IMR-90 (cell line): Measurements from ENCODE around the gene SLC35E2B. TPM values are rescaled to one million over a fixed set of nuclear protein-coding genes. Genes with fewer than 3 reads are reported as not detected.
"Not testable (repeated sequence)": the region's sequence is repeated elsewhere in the genome, so short reads cannot be mapped to it uniquely, and the experiment has no call there.

ENCODE experiments used
- ATAC-seq: fragments of 200-7000 bp; cut with Tn5 transposase; 2 replicates; pipeline ENCODE4 v1.9.1; 2020; ENCODE audit warnings: low read depth, mild to moderate bottlenecking, moderate library complexity
- BruUV-seq: library from RNA; stranded (reverse); fragments of 400-500 nt; replicated peaks from 2 replicates; lab custom pipeline; 2021; lab: Mats Ljungman, UMichigan
- CTCF ChIA-PET: fragments of 300-600 bp; formaldehyde crosslinking; extraction: SDS; loops from one replicate; lab custom pipeline; 2021; ENCODE audit warnings: antibody characterized with exemption; lab: Yijun Ruan, JAX
- POLR2A ChIA-PET: fragments of 300-600 bp; sonication (Branson Sonifier 250); formaldehyde crosslinking; loops from one replicate; lab custom pipeline; 2022; ENCODE audit warnings: antibody characterized with exemption; ENCODE audit not compliant: unreplicated experiment; lab: Charles Lee
- DNase-seq: peaks from one replicate; pipeline ENCODE4 v3.0.0; 2013
- H2AFZ ChIP-seq: replicated peaks from 2 replicates; pipeline ENCODE3; 2013; ENCODE audit warnings: low read length, mild to moderate bottlenecking; ENCODE audit not compliant: poor library complexity
- H2AK5ac ChIP-seq: 2 replicates; pipeline ENCODE4 v1.6.1; 2013; ENCODE audit warnings: low read depth, low read length, inconsistent platforms
- H2AK9ac ChIP-seq: replicated peaks from 2 replicates; pipeline ENCODE3; 2013; ENCODE audit warnings: mild to moderate bottlenecking, low read depth, low read length, moderate library complexity; ENCODE audit not compliant: poor library complexity
- H2BK120ac ChIP-seq: 2 replicates; pipeline ENCODE4 v1.6.1; 2013; ENCODE audit warnings: low read depth, low read length, inconsistent platforms
- H2BK15ac ChIP-seq: 3 replicates; pipeline ENCODE4 v1.6.1; 2013; ENCODE audit warnings: low read depth, low read length, inconsistent platforms
- H2BK20ac ChIP-seq: 2 replicates; pipeline ENCODE4 v1.6.1; 2013; ENCODE audit warnings: low read depth, mild to moderate bottlenecking, inconsistent platforms, low read length, moderate library complexity
- H2BK5ac ChIP-seq: 2 replicates; pipeline ENCODE4 v1.6.1; 2013; ENCODE audit warnings: mild to moderate bottlenecking, low read depth, low read length, inconsistent platforms; ENCODE audit not compliant: poor library complexity, severe bottlenecking
- H3K14ac ChIP-seq: replicated peaks from 2 replicates; pipeline ENCODE4 v1.6.1; 2013; ENCODE audit warnings: low read depth, low read length, inconsistent platforms
- H3K18ac ChIP-seq: 2 replicates; pipeline ENCODE4 v1.6.1; 2013; ENCODE audit warnings: low read depth, low read length, control low read depth
- H3K23ac ChIP-seq: 2 replicates; pipeline ENCODE4 v1.6.1; 2013; ENCODE audit warnings: low read depth, low read length, inconsistent platforms
- H3K27ac ChIP-seq: 2 replicates; pipeline ENCODE4 v1.5.1; 2013; ENCODE audit warnings: mild to moderate bottlenecking, control low read depth, low read length; ENCODE audit not compliant: insufficient read depth
- H3K27me3 ChIP-seq: 2 replicates; pipeline ENCODE4 v1.6.1; 2013; ENCODE audit warnings: low read length; ENCODE audit not compliant: control insufficient read depth, insufficient read depth
- H3K36me3 ChIP-seq: 2 replicates; pipeline ENCODE4 v1.6.1; 2013; ENCODE audit warnings: low read length, mixed read lengths; ENCODE audit not compliant: control insufficient read depth, insufficient read depth
- H3K4ac ChIP-seq: 2 replicates; pipeline ENCODE4 v1.6.1; 2013; ENCODE audit warnings: low read depth, low read length, inconsistent platforms
- H3K4me1 ChIP-seq: 2 replicates; pipeline ENCODE4 v1.6.1; 2013; ENCODE audit warnings: low read length, mixed read lengths; ENCODE audit not compliant: control insufficient read depth, insufficient read depth
- H3K4me2 ChIP-seq: 2 replicates; pipeline ENCODE4 v1.6.1; 2013; ENCODE audit warnings: low read depth, mild to moderate bottlenecking, control low read depth, low read length, moderate library complexity
- H3K4me3 ChIP-seq: 2 replicates; pipeline ENCODE4 v1.5.1; 2013; ENCODE audit warnings: low read depth, mild to moderate bottlenecking, control low read depth, low read length, moderate library complexity; ENCODE audit not compliant: insufficient read depth
- H3K56ac ChIP-seq: 2 replicates; pipeline ENCODE4 v1.6.1; 2013; ENCODE audit warnings: low read length, inconsistent platforms; ENCODE audit not compliant: insufficient read depth; ENCODE audit errors: extremely low read depth
- H3K79me1 ChIP-seq, 2 experiments: 2 replicates each; pipeline ENCODE4 v1.6.1; 2013; ENCODE audit warnings: low read length in 2 of 2, inconsistent platforms in 1 of 2, low read depth in 1 of 2
- H3K9ac ChIP-seq: 2 replicates; pipeline ENCODE4 v1.6.1; 2013; ENCODE audit warnings: low read depth, low read length, control low read depth
- H3K9me1 ChIP-seq: 2 replicates; pipeline ENCODE4 v1.6.1; 2013; ENCODE audit warnings: low read length, inconsistent platforms; ENCODE audit not compliant: insufficient read depth
- H3K9me3 ChIP-seq: 2 replicates; pipeline ENCODE4 v1.6.1; 2013; ENCODE audit warnings: low read length; ENCODE audit not compliant: control insufficient read depth, insufficient read depth
- H4K20me1 ChIP-seq: 2 replicates; pipeline ENCODE4 v1.6.1; 2013; ENCODE audit warnings: low read length, inconsistent platforms; ENCODE audit not compliant: insufficient read depth
- H4K5ac ChIP-seq: 2 replicates; pipeline ENCODE4 v1.6.1; 2013; ENCODE audit warnings: mild to moderate bottlenecking, low read depth, low read length, control low read depth
- H4K8ac ChIP-seq, 2 experiments: 2 replicates each; pipeline ENCODE4 v1.6.1; 2013; ENCODE audit warnings: low read depth in 2 of 2, low read length in 2 of 2, control low read depth in 1 of 2, inconsistent platforms in 1 of 2
- H4K91ac ChIP-seq: 2 replicates; pipeline ENCODE4 v1.6.1; 2013; ENCODE audit warnings: low read depth, low read length, inconsistent platforms; ENCODE audit not compliant: insufficient read depth
- WGBS, 2 experiments: methylation state at CpG; one replicate each; pipeline versions ENCODE4 v1.1.5 to v1.1.7; 2013; ENCODE audit warnings: missing lambda C conversion rate in 2 of 2; ENCODE audit not compliant: insufficient read length in 1 of 2; ENCODE audit errors: extremely low coverage in 2 of 2; 5-methylcytosine and 5-hydroxymethylcytosine counted together
- dilution Hi-C: fragments of 300-500 bp; cut with HindIII; formaldehyde crosslinking; loops from one replicate; pipeline ENCODE4 v1.14.3; 2018; ENCODE audit warnings: low sequenced_read_pairs; ENCODE audit not compliant: unreplicated experiment
- in situ Hi-C: fragments of 300-500 bp; cut with MboI; formaldehyde crosslinking; loops from 3 replicates; pipeline ENCODE4 v1.14.3; 2019; ENCODE audit warnings: low sequenced_read_pairs, inconsistent platforms, mixed read lengths
- intact Hi-C: fragments of 100-400 bp; cut with micrococcal nuclease; formaldehyde crosslinking; loops from 2 replicates; pipeline ENCODE4 v1.10.0; 2022
- polyA plus RNA-seq, 3 experiments: library from polyadenylated mRNA; depleted of rRNA; stranded (reverse); fragments of >200 nt; gene quantifications; 2 replicates each; pipeline ENCODE4 v1.2.3, GENCODE V29; 2012; ENCODE audit warnings: low replicate concordance in 1 of 3
- total RNA-seq: library from RNA; depleted of rRNA; stranded (reverse); fragments of >200 nt; gene quantifications from 2 replicates; pipeline ENCODE4 v1.2.3, GENCODE V29; 2012

SLC35E2B gene
- total and polyA plus RNA-seq, 2 of the 4 experiments (the other 2 are of a cell fraction): 14.9 to 30.2 TPM

DNA sequence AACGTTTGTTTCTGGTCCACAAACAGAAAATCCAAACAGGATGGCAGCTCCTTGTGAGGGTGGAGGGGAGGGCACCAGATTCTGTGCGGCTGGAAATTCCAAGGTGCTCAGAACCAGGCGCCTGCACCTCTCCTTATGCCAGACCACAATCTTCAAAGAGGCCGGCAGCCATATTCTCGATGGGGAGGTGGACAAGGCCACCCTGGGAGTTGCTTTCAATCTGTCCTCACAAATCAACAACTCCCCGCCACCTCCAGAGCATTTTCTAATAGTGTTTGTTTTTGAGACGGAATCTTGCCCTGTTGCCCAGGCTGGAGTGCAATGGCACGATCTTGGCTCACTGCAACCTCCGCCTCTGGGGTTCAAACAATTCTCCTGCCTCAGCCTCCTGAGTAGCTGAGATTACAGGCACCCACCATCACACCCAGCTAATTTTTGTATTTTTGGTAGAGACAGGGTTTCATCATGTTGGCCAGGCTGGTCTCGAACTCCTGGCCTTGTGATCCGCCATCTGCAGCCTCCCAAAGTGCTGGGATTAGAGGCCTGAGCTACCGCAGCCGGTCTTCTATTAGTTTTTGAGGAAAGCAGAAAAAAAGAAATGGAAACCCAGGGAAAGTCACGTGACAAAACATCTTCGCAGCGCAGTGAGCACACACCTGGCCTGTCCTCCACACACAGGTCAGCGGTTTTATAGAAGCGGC is 36.7 kb upstream of the SLC35E2B start:
- H4K91ac ChIP-seq, H3K4me3 ChIP-seq, H3K79me1 ChIP-seq, H3K23ac ChIP-seq, ATAC-seq, DNase-seq, BruUV-seq, H2AK5ac ChIP-seq, H3K4ac ChIP-seq, H3K9ac ChIP-seq, H4K8ac ChIP-seq, POLR2A ChIA-PET, H3K18ac ChIP-seq, H2BK5ac ChIP-seq, H3K27me3 ChIP-seq, H2AFZ ChIP-seq, H4K20me1 ChIP-seq, H4K5ac ChIP-seq, H3K9me3 ChIP-seq, H3K4me1 ChIP-seq, H3K14ac ChIP-seq, intact Hi-C loops, H2BK15ac ChIP-seq, H3K9me1 ChIP-seq, H3K56ac ChIP-seq, CTCF ChIA-PET, dilution Hi-C loops, H2BK20ac ChIP-seq, in situ Hi-C loops, H3K4me2 ChIP-seq, H2AK9ac ChIP-seq, H2BK120ac ChIP-seq: not testable (repeated sequence)
- WGBS, 2 experiments: no CpG with 5 or more reads among the region's 18 CpGs
- Histone ChIP-seq H3K36me3 (peaks cover 18% of the 10 kb centered on the region), H3K27ac (peak overlapping the region; percentile 96; the same call in 1 of the 2 replicates)
